Measurements from ENCODE around the gene MIOX. TPM values are rescaled to one million over a fixed set of nuclear protein-coding genes. Genes with fewer than 3 reads are reported as not detected.

MIOX gene
- polyA plus RNA-seq, 4 donors, result 3.6 to 18.2 (median 13.4) TPM

Other genes starting within 250 kb of the MIOX start
- gene TUBGCP6, start 241.8 kb upstream of the MIOX start, polyA plus RNA-seq (ENCODE audit: insufficient read length in 4 of 4), result 10 to 100 TPM; 25.1 to 54.9 (median 40.5) TPM
- 10 to 100 TPM; 15.2 to 35.6 (median 24.8) TPM for gene HDAC10, start 235.6 kb upstream of the MIOX start, polyA plus RNA-seq (ENCODE audit: insufficient read length in 4 of 4)
- gene MAPK12, start 225.2 kb upstream of the MIOX start, polyA plus RNA-seq (ENCODE audit: insufficient read length in 4 of 4), result 10 to 100 TPM; 10.8 to 23.0 (median 15.1) TPM
- 1 to 10 TPM; 6.8 to 9.4 (median 8.8) TPM for gene MAPK11, start 216.5 kb upstream of the MIOX start, polyA plus RNA-seq (ENCODE audit: insufficient read length in 4 of 4)
- 100 to 1,000 TPM; 206 to 275 (median 234) TPM for gene PLXNB2, start 179.2 kb upstream of the MIOX start, polyA plus RNA-seq (ENCODE audit: insufficient read length in 4 of 4)
- gene DENND6B, start 159.8 kb upstream of the MIOX start, polyA plus RNA-seq (ENCODE audit: insufficient read length in 4 of 4), result 10 to 100 TPM; 10.1 to 19.9 (median 16.0) TPM
- 10 to 100 TPM; 33.0 to 61.1 (median 46.3) TPM for gene PPP6R2, start 143.5 kb upstream of the MIOX start, polyA plus RNA-seq (ENCODE audit: insufficient read length in 4 of 4)
- 10 to 100 TPM; 25.4 to 55.3 (median 43.4) TPM for gene SBF1, start 11.8 kb upstream of the MIOX start, polyA plus RNA-seq (ENCODE audit: insufficient read length in 4 of 4)
- 1 to 10 TPM; 3.8 to 8.6 (median 5.5) TPM for gene ADM2, start 5.3 kb upstream of the MIOX start, polyA plus RNA-seq (ENCODE audit: insufficient read length in 4 of 4)
- 10 to 100 TPM; 30.3 to 73.2 (median 55.4) TPM for gene LMF2, start 20.8 kb downstream of the MIOX start, polyA plus RNA-seq (ENCODE audit: insufficient read length in 4 of 4)
- 10 to 100 TPM; 35.8 to 57.9 (median 53.3) TPM for gene NCAPH2, start 21.4 kb downstream of the MIOX start, polyA plus RNA-seq (ENCODE audit: insufficient read length in 4 of 4)
- gene SCO2, start 38.7 kb downstream of the MIOX start, polyA plus RNA-seq (ENCODE audit: insufficient read length in 4 of 4), result 1 to 10 TPM in 2 of 4 donors, under 1 TPM in 1, not detected in 1; 0.57 to 5.1 (median 2.4) TPM
- gene TYMP, start 43.2 kb downstream of the MIOX start, polyA plus RNA-seq (ENCODE audit: insufficient read length in 4 of 4), result 1 to 10 TPM; 1.1 to 3.0 (median 2.4) TPM
- gene KLHDC7B, start 59.0 kb downstream of the MIOX start, polyA plus RNA-seq (ENCODE audit: insufficient read length in 4 of 4), result under 1 TPM; 0.07 to 0.39 (median 0.15) TPM
- gene SYCE3, start 76.1 kb downstream of the MIOX start, polyA plus RNA-seq (ENCODE audit: insufficient read length in 4 of 4), result under 1 TPM in 1 of 4 donors, not detected in 3; 0.43 TPM
- gene CPT1B, start 91.6 kb downstream of the MIOX start, polyA plus RNA-seq (ENCODE audit: insufficient read length in 4 of 4), result 10 to 100 TPM in 3 of 4 donors, 1 to 10 TPM in 1; 9.8 to 18.5 (median 10.9) TPM
- 100 to 1,000 TPM in 1 of 4 donors, 10 to 100 TPM in 3; 66.8 to 105 (median 86.1) TPM for gene CHKB, start 96.0 kb downstream of the MIOX start, polyA plus RNA-seq (ENCODE audit: insufficient read length in 4 of 4)
- gene MAPK8IP2, start 113.9 kb downstream of the MIOX start, polyA plus RNA-seq (ENCODE audit: insufficient read length in 4 of 4), result under 1 TPM; 0.76 to 0.87 (median 0.79) TPM
- 10 to 100 TPM; 10.4 to 28.9 (median 19.5) TPM for gene ARSA, start 141.3 kb downstream of the MIOX start, polyA plus RNA-seq (ENCODE audit: insufficient read length in 4 of 4)
- gene SHANK3, start 186.0 kb downstream of the MIOX start, polyA plus RNA-seq (ENCODE audit: insufficient read length in 4 of 4), result 10 to 100 TPM; 11.9 to 26.9 (median 19.6) TPM

All from left renal cortex interstitium (tissue), 4 donors.